Activated gamma-delta T cell (primary cell): ENCODE results near the gene PRAC2.

ENCODE experiments used
- DNase-seq: peaks from one replicate; lab custom pipeline; 2025; lab: John Stamatoyannopoulos, UW

The PRAC2 gene

DNA sequence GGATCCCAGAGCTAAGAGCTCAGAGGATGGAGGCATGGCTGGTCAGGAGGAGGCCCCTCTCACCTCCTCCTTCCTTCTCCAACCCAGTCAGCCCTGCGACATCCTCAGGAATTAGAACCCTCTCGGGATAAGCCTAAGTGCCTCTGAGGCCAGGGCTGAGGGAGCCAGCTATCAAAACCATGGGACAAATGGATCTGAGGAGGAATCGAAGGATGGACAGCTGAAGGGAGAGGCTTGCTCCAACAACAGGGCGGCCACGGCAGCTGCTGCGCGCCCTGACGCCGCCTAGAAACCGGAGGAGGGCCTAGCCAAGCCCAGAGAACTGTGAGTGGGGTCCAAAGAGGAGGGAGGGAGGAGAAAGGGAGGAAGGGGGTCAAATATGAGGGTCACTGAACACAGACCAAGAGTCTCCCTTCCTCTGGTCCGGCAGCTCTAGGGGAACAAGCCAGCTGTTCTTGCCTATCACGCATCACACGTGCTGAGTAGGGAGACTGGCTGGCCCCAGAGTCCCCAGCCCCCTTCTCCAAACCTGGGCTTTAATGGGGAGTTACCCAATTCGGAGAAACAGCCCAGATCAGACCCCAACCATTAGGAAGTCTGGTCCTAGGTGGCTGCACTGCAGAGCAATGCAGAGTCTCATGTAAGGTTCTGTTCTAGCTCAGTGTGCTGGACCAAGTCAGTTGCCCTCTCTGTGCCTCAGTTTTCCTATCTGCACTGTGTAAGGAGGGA lies 11.5 kb downstream of the PRAC2 start:
- DNase-seq = no peak

DNA sequence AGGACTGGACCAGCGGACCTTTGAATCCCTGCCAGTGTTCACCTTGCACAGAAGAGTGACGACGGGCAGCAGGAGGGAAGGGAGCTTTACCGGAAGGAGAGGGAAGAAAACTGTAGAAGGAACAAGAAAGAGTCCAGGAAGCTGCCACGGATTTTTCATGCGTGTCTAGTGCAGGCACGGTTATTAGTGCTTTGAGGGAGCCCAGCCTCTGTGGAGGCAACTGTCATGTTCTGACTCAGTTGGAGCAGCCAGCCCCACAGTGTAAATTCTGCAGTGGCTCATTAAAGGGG lies 12.0 kb downstream of the PRAC2 start:
- DNase-seq = no peak

DNA sequence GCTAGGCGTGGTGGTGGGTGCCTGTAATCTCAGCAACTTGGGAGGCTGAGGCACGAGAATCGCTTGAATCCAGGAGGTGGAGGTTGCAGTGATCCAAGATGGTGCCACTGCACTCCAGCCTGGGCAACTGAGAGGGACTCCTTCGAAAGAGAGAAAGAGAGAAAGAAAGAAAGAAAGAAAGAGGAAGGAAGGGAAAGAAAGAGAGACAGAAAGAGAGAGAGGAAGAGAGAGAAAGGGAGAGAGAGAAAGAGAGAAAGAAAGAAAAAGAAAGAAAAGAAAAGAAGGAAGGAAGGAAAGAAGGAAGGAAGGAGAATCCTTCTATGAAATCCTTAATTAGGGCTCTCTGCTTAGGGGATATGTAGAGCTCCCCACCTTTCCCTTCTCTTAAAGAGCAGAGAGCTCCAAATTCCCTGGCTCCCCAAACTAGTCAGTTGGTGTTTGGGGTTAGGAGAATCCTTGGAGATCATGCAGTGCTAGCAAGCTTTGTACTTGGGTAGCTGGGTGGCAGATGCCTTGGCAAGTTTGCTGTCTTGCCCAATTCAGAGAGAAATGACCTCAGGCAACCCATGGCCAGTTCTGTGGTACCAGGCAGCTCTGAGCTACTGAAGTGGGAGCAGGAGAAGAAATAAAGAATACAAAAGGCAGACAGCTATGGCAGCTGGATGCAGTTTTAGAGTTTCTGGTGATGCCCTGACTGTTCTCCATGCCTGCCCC lies 14.5 kb downstream of the PRAC2 start:
- DNase-seq = no peak

DNA sequence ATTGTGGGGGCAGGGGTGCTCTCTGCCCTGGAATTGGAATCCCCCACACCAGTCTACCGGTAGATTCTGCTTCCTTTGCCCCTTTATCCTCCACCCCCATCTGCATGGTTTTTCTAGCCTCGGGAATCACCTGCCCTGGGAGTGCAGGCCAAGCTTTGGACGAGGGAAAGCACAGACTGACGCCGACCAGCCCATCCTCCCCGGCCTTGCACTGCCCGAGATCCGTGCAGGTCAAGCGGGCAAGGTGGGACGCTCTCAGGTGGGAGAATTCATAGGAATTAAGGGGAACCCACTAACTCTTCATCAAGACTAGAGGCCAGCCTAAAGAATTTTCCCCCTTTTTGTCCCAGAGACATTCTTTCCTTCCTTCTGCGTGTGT lies 15.4 kb downstream of the PRAC2 start:
- no peak for DNase-seq

DNA sequence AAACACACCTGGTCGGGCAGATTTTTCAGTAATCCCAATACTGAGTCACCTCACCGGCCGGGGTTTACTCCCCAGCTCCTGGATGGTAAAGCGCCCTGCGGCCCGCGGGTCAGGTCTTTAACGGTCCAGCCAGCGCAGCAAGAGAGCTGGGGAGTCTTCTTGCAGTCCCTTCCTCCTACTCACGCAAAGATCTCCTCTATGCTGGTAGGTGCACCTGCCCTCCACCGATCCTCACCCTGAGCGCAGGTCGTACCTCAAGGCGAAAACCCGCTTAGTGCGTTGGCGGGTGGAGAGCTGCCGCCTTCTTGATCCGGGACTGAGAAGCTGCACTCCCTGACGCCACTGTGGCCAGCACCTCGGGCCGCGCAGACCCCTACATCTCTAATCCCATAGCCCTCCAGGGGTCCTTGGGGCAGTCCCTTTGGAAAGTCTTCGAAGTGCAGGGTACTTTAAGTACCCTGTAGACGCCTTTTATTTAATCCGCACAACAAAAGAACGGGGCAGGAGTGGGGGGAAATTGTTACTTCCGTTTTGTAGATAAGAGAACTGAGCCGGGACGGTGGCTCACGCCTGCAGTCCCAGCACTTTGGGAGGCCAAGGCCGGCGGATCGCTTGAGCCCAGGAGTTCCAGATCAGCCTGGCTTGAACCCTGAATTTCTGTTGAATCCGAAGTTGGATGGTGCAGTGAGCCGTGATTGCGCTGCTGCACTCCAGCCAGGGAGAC lies 16.0 kb downstream of the PRAC2 start:
- no peak for DNase-seq

DNA sequence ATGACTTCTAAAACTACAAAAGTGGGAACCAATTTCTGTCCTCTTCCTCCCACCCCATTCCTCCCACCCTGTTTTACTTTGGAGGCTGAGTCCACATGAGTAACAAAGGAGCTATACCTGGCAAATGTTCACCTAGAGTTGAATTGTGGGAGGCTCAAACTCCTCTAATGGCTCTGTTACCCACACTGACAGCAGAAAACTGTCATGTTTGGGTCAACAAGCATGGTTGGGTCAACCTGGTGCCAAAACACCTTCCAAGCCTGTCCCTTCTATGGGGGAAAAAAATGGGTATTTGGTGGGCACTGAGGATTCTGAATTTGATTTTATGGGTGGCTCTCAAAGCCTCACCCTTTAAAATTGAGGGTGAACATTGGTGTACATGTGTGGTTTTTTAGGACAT lies 17.6 kb downstream of the PRAC2 start:
- DNase-seq = no peak

DNA sequence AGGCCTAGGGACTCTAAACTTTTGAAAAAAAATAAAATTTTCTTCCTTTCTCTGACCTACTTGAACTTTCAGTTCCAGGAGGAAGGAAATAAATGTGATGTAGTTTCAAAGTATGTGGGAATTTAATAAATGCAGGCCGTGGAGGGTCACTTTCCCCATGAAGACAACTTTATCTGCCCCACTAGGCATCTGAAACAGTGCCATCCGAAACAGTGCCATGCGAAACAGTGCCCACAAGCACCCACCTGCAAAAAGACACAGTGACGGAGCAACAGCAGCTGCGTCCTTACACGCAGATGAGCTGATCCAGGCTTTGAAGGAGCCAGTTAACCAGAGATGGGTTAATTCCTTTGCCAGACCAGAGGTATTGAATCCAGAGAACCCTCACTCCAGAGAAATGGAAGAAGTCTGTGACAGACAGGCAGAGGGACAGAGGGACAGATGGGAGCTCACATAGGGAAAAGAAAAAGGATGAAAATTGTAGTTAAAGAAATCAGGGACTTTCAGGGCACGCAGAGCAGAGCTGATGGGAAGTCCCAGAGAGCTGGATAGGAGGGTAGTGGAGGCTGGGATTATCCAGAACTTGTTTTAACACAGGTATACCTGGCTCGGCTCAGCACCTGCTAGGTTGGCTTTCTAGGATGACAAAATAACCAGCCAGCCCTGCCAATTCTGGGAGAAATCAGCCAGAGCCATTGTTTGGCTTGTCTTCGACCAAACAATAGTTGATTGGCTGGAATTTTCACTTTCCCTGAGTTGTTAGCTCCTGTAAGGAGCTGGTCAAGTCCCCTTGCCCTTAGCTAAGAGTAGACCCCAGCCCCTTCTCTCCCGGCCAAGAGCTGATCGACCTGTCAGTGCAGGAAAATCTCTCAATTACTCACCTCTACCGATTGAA lies 22.6 kb downstream of the PRAC2 start:
- no peak for DNase-seq

DNA sequence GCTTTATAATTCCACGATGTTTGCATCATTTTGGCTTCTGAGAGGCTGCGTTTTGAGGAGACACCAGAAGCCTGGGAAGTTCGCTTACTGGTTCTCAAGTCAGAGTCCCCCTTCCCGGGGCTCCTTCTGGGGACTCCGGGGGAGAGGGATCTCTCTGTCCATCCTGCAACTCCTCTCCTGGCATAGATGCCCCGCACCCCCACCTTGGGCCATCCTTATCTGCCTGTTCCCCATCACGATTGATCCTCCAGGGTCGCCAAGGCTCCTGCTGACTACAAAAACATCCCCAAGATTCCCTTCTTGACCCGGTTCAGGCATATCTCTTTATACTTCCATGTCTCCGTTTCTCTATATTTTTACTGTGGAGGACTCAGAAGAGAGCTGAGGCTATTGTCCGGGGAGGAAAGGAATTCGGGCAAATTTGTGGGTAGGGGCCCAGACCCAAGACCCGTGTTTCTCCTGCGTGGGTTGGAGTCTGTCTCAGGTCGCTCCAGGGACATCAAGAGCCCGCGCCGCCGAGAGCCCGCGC lies 24.0 kb downstream of the PRAC2 start:
- DNase-seq = no peak

DNA sequence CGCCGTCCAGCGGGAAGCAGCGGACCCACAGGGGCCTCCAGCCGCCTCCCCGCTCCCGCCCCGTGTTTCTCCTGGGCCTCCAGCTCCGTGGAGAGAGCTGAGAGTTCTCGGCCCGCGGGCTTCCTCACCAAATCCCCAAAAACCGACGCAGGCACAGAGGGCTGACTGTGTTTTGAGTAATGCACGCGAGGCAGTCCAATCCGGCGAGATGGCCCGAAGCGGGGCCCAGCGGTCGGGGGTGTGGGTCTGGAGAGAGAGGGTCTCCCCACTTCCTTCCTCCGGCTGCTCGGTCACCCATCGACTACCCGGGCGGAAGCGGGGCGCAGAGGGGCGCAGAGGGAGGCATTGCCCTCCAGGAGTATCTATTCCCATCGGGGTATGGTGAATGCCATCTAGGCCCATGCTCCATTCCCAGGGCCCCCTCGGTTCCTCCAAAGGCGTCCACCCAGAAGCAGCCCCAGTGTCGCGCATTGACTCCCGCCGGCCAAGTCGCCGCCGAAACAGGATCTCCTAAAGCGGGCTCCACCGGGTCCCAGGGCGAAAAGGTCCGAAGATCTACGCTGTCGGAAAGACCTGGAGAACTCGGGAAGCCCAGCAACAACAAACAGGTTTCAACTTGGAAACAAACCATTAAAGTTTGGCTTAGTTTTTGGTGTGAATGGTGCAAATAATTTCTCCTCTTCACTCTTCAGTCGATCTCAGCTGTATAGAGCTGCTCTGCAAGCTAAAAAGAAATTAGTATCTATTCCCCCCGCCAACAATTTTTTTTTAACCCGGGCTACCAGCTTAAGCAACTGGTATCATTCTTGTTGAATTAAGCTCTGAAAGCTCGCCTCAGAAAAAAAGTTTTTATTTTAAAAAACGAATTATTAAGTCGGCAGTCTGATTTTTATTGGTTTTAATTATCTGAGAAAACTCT lies 24.7 kb downstream of the PRAC2 start:
- DNase-seq = no peak

DNA sequence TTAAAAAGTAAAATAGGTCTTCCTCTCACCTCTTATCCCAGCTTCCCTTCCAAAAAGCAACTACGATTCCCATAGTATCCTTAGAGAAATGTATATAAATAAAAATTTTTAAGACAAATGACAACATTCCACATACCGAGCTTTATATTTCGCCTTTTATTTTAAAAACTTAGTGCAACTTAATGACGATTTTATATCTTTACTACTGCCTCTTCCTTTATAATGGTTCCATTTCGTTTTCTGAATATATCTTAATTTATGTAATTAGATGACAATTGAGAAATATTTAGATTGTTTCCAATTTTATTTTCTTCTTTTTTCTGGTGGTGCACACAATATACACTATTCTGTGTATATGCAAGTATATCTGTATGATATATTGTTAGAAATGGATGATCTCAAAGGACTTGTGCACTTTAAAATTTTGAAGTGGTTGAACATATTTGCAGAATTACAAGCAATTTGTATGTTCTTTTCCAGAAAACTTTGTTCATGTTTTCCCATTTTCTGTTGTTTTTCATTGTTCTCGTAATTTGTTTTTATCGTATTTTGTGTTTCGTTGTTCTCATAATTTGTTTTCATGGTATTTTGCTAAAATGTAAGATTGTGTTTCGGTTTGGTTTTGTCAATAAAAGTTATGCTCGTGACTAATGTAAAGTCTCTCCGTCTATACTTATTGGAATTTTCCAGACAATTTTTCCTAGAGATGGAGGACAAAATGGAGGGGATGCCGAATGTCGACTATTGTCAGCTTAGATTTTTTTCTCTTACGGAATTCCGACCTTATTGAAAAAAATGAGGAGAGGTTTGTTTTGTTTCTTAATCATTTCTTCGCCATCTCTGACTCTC lies 26.0 kb downstream of the PRAC2 start:
- no peak for DNase-seq

DNA sequence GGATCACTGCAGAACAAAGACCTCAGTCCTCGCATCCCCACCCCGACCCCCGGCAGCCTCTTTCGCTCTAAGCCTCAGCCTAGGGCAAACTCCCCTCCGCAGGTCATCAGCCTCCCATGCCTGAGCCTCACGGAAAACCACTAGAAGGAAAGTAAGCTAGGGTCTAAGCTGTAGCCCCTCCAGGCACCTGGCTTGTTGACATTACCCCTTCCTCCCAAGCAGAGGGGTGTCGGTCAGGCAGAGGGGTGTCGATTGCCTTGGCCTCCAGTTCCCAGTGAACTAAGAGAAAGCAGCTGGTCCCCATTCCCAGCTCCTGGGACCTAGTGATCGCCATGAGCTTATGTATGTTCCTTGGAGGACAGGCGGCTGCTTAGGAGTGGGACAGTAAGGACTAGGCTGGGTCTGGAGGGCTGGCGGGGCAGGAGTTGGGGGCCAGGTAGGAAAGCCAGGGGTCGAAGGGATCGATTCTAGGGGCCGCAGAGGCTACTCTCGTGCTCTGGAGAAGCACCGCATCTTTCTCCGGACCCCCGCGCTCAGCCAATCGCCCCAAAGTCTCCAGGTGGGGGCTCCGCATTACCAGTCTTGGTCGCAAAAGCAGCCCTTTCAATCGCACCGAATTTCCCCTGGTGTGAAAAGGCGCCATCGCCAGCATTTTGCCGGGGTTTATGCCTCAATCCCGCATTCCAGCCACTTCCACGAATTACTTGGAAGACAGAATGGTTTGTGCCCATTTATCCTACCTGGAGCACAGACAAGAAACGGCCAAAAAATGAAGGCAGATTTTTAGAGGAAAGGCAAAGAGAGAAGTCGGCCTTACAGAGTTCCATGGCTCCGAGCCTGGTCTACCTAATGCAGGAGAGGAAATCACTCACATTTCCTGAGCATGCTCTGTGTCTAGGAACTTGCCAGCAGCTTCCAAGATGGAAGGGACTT lies 26.9 kb downstream of the PRAC2 start:
- DNase-seq = no peak

DNA sequence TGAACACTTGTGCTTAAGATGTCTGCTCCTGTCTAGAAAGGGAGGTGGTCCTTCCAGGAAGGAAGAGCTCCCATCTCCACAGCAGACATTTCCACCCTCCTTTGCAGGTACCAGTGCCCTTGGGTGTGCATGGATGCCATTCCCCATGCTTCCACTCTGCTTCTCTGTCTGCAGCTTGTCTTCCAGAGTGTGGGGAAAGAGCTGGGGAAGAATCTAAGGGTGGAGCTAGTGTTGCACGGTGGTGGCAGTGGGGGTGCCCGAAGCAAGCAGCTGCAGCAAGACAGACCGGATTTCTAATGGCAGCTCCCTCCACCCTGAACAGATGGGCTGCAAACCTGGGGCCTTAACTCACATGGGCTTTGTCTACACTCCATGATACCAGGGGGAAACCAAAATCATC lies 28.2 kb downstream of the PRAC2 start:
- DNase-seq = no peak

DNA sequence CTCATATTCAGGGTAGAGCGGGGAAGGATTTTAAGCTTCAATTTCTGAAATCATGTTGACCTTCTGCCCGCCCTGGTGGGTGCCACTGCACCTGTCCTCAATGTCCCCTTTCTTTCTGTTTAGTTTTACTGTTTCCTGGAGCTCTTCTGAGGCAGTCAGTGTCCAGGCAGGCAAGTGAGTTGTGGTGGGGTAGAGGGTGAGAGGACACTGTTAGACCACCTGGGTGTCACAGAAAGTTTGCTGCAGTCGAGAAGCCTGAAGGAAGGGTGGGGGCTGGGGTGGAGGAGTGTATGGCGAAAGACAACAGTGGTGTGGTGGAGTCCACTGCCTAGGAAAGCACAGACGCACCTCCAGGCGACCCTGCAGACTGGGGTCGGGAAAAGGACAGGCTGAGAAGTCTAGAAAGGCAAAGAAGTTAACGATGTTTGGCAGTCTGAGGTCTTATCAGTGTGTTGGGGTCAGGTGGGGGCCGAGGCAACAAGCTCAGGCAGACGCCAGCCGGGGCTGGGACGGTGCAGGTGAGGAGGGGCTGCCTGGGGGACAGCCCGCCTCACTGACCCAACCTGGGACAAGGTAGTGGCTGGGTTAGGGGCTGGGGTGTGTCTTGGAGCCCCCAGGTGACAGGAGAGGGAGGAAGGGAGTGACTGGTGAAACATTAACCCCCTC lies 28.9 kb downstream of the PRAC2 start:
- DNase-seq = no peak

DNA sequence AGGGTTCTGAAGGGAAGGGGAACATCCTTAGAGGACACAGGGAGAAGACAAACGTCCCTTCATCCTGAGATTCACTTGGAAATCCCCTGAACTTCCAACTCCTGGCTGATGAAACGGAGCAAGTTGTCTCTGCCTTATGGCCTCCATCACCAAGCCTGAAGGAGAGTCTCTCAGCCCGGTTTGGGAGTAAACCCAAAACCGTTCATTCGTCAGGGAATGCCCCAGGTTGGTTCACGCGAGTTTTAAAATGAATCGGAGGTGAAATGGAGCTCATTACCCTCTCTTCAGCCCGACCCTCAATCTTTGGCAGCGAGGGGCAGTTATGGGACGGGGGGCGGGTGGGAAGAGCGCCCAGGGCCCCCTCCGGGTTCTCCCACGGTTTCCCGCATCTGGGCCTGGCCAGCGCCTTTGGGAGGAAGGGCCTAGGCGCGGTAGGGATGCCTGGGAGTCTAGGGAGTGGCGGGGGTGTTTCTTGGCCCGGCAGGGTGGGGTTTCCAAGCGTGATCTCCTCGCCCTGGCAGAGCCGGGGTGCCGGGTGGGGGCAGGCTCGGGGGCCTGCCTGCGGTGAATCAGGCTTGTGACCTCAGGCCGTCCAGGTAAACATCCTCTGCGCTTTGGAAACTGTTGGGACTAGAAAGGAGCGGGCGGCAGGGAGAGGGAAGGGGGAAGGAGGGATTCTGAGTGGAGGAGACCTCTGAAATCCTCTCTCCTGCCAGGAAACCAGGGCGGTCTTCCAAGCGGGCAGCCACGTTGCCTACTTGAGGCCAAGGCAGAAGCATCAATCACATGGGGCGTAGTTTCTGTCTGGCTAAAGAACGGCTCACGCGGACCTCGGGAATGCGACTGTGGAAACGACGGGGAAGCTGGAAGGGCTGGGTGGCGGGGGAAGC lies 29.7 kb downstream of the PRAC2 start:
- no peak for DNase-seq

DNA sequence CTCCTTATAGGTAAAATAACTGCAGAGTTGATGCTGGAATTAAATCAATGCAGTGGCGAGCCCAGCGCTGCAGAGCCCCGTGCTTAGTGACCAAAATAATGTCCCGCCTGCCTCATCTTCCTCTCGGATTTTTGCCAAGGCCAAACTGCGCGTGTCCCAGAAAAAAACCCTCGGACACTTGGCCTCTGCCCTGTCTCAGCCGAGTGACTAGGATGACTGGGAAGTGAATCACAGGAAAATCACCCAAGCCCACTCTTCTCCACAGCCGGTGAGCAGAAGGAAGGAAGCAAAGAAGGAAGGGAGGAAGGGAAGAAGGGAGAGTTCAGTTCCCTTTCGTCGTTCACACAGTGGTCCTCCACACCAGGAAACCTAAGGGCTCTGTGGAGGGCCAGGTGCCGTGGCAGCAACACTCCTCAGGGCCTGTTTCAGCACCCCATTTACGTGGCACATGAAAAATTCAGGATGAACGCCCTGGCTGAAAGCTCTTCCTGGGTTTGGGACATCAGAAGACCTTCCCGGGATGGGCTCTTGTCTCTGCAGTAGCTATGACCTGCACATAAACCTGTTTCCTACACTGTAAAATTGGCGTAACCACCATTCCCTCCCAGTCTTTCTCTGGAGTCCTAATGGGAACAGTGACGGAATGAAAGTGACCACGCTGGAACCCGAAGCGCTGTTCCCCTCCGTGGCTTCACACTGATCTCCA lies 31.0 kb downstream of the PRAC2 start:
- DNase-seq = no peak

DNA sequence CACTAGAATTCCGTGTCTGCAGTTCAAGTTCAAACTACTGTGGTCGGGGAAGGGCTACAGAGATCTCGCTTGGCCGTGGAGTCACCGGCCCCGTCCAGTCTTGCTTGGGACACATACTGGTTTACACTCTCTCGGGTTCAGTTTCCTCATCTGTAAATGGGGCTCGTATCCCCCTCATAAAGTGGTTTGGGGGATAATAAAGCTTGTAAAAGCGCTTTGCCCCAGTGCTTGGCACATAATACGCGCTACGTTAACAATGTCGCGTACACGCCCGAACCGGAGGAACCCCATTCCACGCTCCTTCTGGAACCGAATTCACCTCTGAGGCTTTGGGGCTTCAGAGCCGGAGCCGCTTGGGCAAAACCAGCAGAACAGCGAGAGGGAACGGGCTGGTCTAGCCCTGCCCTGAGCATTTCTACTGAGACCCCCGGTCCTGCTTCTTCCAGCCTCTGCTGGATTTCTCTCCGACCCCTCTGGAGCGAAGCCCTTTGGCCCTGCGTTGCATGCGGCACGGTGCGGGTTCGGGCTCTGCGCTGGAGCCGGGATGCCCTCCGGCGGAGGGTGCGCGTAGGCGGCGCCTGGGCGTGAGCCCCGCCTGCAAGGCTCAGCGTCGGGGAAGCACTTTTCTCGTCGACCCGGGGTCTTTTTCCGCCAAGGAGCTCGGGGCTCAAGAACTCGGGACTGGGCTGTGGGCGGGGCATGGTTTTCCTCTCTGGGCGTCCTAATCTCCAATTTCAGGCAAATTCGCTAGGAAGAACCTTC lies 31.7 kb downstream of the PRAC2 start:
- no peak for DNase-seq
